NCI-H1930 (cell line): ENCODE data around the gene CAMK2G.
A peak's percentile ranks its signal among the peaks of the same experiment; 100 is the strongest.
"Not testable (repeated sequence)": the region's sequence is repeated elsewhere in the genome, so short reads cannot be mapped to it uniquely, and the experiment has no call there.

ENCODE experiments used
- DNase-seq, 2 experiments: peaks; one replicate each; lab custom pipeline; 2025; lab: John Stamatoyannopoulos, UW

CAMK2G gene

GRCh38 chr10:73791871-73792400 lies 82.4 kb downstream of the CAMK2G start:
- DNase-seq: no peak

GRCh38 chr10:73790886-73791625 lies 83.3 kb downstream of the CAMK2G start:
- DNase-seq: no peak

DNA sequence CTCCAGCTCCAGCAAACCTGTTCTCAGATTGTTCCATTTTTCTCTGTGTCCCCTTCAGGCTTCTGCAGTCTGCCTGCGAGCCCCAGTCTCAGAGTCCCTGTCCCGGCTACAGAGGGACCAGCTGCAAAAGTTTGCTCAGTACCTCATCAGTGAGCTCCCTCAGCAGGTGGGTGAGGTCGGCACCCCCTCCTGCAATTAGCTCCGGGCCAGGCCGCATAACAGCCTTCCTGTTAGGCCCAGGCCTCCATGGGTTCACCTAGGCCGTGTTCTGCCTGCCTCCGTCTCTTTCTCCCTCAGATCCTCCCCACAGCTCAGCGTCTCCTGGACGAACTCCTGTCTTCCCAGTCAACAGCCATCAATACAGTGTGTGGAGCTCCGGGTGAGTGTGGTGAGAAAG lies 84.7 kb downstream of the CAMK2G start:
- no peak for DNase-seq

GRCh38 chr10:73788864-73789658 lies 85.3 kb downstream of the CAMK2G start:
- no peak for DNase-seq

DNA sequence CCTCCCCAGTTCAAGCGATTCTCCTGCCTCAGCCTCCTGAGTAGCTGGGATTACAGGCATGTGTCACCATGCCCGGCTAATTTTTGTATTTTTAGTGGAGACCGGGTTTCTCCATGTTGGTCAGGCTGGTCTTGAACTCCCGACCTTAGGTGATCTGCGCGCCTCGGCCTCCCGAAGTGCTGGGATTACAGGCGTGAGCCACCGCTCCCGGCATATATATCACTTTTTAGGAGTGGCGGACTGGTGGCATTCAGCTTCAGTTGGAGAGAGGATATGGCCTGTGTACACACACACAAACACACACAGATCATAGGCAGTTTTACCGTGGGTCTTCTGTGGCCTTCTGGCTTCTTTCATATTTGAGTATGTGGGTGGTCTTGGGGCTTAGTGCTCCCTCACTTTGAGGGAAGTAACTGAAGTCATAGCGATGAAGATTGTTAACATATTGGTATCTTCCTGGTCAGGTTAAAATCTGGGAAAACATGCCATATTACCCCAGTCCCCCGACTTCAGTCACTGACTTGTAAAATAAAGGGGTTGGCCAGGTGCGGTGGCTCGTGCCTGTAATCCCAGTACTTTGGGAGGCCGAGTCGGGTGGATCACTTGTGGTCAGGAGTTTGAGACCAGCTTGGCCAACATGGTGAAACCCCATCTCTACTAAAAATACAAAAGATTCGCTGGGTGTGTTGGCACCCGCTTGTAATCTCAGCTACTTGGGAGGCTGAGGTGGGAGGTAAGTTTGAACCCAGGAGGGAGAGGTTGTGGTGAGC lies 87.1 kb downstream of the CAMK2G start:
- DNase-seq: not testable (repeated sequence)

GRCh38 chr10:73786512-73786885 lies 87.9 kb downstream of the CAMK2G start:
- no peak for DNase-seq

- DNase-seq: no peak
Measured at GRCh38 chr10:73785721-73786511, 88.4 kb downstream of the CAMK2G start.

DNA sequence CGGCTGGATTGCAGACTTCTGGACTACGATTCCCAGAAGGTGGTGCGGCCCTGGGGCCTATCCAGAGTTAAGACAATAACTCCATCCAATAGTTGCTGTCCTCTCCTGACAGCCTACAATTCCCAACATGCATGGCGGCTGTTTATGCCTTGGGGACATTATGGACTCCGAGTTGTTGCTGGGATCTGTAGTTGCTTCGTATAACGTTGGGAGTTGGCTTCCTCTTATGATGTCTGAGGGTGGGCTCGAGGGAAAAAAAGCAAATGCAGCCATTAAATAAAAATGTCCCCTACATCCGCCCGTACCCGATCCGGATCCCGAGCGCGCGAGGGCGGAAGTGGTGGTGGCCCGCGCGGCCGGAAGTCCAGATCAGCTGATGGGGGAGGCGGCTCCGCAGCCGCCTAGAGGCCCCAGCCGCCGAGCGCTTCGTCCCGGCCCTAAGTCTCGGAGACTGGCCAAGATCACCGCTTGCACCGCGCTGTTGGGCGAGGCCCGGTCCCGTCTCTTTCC lies 89.1 kb downstream of the CAMK2G start, which contains the start of gene ZSWIM8:
TSS of gene ZSWIM8 (plus strand) at position 396 of the 510 bp plus-strand sequence. CDS start 273 bp downstream, outside the sequence.
- DNase-seq: peak; percentile 78 to 84

DNA sequence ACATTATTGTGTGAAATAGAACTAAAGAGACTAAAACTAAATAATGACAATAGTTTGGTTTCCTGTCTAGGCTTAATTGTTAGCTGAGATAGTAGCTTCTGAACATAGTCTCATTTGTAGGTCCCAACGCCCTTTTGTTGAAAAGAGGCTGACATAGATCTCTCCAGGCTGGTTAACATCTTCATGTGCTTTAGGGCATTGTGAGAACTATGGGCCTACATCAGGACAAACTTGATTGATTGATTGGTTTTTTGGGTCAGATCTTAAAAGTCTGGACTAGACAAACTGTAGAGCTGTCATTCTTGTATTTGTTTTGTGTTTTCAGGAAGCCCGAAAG lies 91.6 kb downstream of the CAMK2G start:
- no peak for DNase-seq

GRCh38 chr10:73781879-73782748 lies 92.2 kb downstream of the CAMK2G start, which contains the start of gene CHCHD1:
TSS of gene CHCHD1 (plus strand) at chr10:73782048. CDS start at chr10:73782076, 28 bp downstream.
- DNase-seq: peak; percentile 57 to 76

DNA sequence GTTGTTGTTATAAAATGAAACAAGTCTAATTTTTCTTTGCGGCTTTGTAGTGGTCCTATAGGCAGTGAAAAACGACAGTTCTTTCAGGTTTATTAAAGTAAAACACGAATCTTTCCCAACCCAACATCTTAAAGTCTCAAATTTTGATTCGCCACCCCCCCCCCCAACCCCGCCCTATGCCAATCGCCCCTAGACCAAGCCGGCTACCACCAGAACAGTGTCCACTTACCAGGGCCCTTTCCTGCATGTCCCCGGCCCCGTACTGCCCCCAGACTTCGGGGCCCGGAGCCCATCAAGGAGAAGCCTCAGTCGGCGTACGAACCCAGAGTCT lies 92.8 kb downstream of the CAMK2G start:
- DNase-seq: no peak

DNA sequence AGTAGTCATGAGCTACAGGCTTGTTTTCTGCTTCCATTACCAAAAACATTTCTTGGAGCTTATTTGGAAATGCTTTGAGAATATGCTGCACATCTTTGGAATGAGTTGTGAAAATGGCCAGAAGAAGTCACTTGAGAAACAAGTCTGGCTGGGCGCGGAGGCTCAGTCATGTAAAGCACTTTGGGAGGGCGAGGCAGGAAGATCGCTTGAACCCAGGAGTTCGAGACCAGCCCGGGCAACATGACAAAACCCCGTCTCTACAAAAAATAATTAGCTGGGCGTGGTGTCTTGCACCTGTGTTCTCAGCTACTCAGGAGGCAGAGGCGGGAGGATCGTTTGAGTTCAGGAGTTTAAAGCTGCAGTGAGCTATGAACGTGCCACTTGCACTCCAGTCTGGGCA lies 93.4 kb downstream of the CAMK2G start:
- DNase-seq: no peak

- no peak for DNase-seq
Measured at GRCh38 chr10:73780301-73780700, 94.1 kb downstream of the CAMK2G start.

GRCh38 chr10:73779539-73780197 lies 94.7 kb downstream of the CAMK2G start:
- no peak for DNase-seq

- DNase-seq: no peak
Measured at GRCh38 chr10:73779018-73779417, 95.3 kb downstream of the CAMK2G start.

GRCh38 chr10:73774637-73775036 lies 99.7 kb downstream of the CAMK2G start:
- no peak for DNase-seq

GRCh38 chr10:73773152-73773879 lies 101.0 kb downstream of the CAMK2G start:
- no peak for DNase-seq

GRCh38 chr10:73772281-73773151 lies 101.8 kb downstream of the CAMK2G start:
- peak; percentile 65 to 67 for DNase-seq
